Measurements from ENCODE around the gene NKD2. TPM values are rescaled to one million over a fixed set of nuclear protein-coding genes. Genes with fewer than 3 reads are reported as not detected.
"Not testable (repeated sequence)": the region's sequence is repeated elsewhere in the genome, so short reads cannot be mapped to it uniquely, and the experiment has no call there.

Gene NKD2
- total RNA-seq, 1 donor from 2014 or later: 0.13 TPM

- DNase-seq (ENCODE audit: low read depth, low spot score): no peak
These were observed 8.3 kb upstream of the NKD2 start for GRCh38 chr5:1000329-1000728.

- DNase-seq (ENCODE audit: low read depth, low spot score): not testable (repeated sequence)
These were observed 7.8 kb upstream of the NKD2 start for GRCh38 chr5:1000831-1001230.

- DNase-seq (ENCODE audit: low read depth, low spot score): no peak
These were observed 7.0 kb upstream of the NKD2 start for GRCh38 chr5:1001406-1002270.

GRCh38 chr5:1002271-1002546 is 6.4 kb upstream of the NKD2 start:
- no peak for DNase-seq (ENCODE audit: low read depth, low spot score)

- DNase-seq (ENCODE audit: low read depth, low spot score): no peak
These were observed 5.8 kb upstream of the NKD2 start for GRCh38 chr5:1002836-1003235.

- no peak for DNase-seq (ENCODE audit: low read depth, low spot score)
These were observed 5.2 kb upstream of the NKD2 start for GRCh38 chr5:1003296-1003937.

GRCh38 chr5:1004461-1005248 is 3.9 kb upstream of the NKD2 start:
- no peak for DNase-seq (ENCODE audit: low read depth, low spot score)

GRCh38 chr5:1005249-1005851 is 3.3 kb upstream of the NKD2 start:
- no peak for DNase-seq (ENCODE audit: low read depth, low spot score)

GRCh38 chr5:1005904-1006655 is 2.5 kb upstream of the NKD2 start:
- no peak for DNase-seq (ENCODE audit: low read depth, low spot score)

- DNase-seq (ENCODE audit: low read depth, low spot score): no peak
These were observed 1.9 kb upstream of the NKD2 start for GRCh38 chr5:1006656-1007071.

GRCh38 chr5:1007221-1007680 is 1.4 kb upstream of the NKD2 start:
- no peak for DNase-seq (ENCODE audit: low read depth, low spot score)

- no peak for DNase-seq (ENCODE audit: low read depth, low spot score)
These were observed 736 bp upstream of the NKD2 start for GRCh38 chr5:1007681-1008450.

GRCh38 chr5:1009359-1010180 is 968 bp downstream of the NKD2 start:
- no peak for DNase-seq (ENCODE audit: low read depth, low spot score)

- DNase-seq (ENCODE audit: low read depth, low spot score): no peak
These were observed 1.5 kb downstream of the NKD2 start for GRCh38 chr5:1010181-1010510.

GRCh38 chr5:1010641-1011046 is 2.0 kb downstream of the NKD2 start:
- DNase-seq (ENCODE audit: low read depth, low spot score): no peak

- no peak for DNase-seq (ENCODE audit: low read depth, low spot score)
These were observed 2.6 kb downstream of the NKD2 start for GRCh38 chr5:1011226-1011631.

GRCh38 chr5:1011741-1012312 is 3.2 kb downstream of the NKD2 start:
- DNase-seq (ENCODE audit: low read depth, low spot score): no peak

GRCh38 chr5:1012313-1012841 is 3.8 kb downstream of the NKD2 start:
- no peak for DNase-seq (ENCODE audit: low read depth, low spot score)

GRCh38 chr5:1012900-1013237 is 4.3 kb downstream of the NKD2 start:
- no peak for DNase-seq (ENCODE audit: low read depth, low spot score)
